ENCODE measurements around the gene TMPRSS13. TPM values are rescaled to one million over a fixed set of nuclear protein-coding genes. Genes with fewer than 3 reads are reported as not detected.

The TMPRSS13 gene
- total RNA-seq, 2 experiments from 2014 or later: 2.0 to 2.6 TPM

GRCh38 chr11:117901601-117902000 is 27.6 kb downstream of the TMPRSS13 start:
- Mint-ChIP-seq H3K27ac (no peak overlapping the region), H3K4me3 (no peak overlapping the region), H3K4me1 (ENCODE audit: low read depth) (no peaks in the 10 kb centered on the region), H3K27me3 (no peaks in the 10 kb centered on the region), H3K9me3 (no peaks in the 10 kb centered on the region), H3K36me3 (no peaks in the 10 kb centered on the region)
- no peak for DNase-seq
- CTCF ChIA-PET: interaction anchor here (0.7 to 2.4 kb wide), 3 partner anchors 45 to 152 kb away, joined by 3 to 7 read pairs (median 3); no protein-coding TSS in a partner anchor
- POLR2A ChIA-PET: no interaction called here
- intact Hi-C loops (cut with micrococcal nuclease): no loop called here

GRCh38 chr11:117900720-117901440 is 28.3 kb downstream of the TMPRSS13 start:
- intact Hi-C loops (cut with micrococcal nuclease): no loop called here
- ChIA-PET POLR2A (no interaction called here), CTCF (interaction anchor here (0.7 to 2.4 kb wide), 5 partner anchors 46 to 153 kb away, joined by 3 to 7 read pairs (median 4); no protein-coding TSS in a partner anchor)
- Mint-ChIP-seq H3K27ac (no peak overlapping the region), H3K27me3 (no peaks in the 10 kb centered on the region), H3K4me1 (ENCODE audit: low read depth) (no peaks in the 10 kb centered on the region), H3K9me3 (no peaks in the 10 kb centered on the region), H3K36me3 (no peaks in the 10 kb centered on the region), H3K4me3 (no peak overlapping the region)
- DNase-seq: no peak

GRCh38 chr11:117900121-117900648 is 29.0 kb downstream of the TMPRSS13 start:
- CTCF ChIA-PET: interaction anchor here (0.9 to 2.4 kb wide), 3 partner anchors 47 to 153 kb away, joined by 4 to 7 read pairs (median 5); no protein-coding TSS in a partner anchor
- H3K27ac Mint-ChIP-seq: no peak overlapping the region

DNA sequence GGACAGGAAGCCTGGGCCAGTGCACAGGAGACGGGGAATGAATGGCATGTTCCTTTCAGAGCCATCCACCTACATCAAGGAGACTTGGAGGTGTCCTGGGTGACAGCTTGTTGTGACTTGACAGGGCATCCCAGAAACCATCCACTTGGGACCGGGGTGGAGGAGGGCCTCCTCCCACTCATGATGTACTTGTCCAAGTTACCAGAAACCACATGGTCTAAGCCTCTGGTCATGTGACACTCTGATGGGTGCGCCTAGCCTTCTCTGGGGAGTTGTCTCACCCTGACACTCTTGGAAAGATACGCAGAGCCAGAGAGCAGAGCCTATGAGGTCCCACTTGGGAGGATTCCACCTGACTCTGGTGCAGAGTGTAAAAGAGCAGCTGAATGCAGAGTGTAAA is 31.1 kb downstream of the TMPRSS13 start:
- peaks cover 5% of the 10 kb centered on the region for H3K9me3 Mint-ChIP-seq
- no peak overlapping the region for H3K27ac Mint-ChIP-seq
- peaks cover 2% of the 10 kb centered on the region for H3K27me3 Mint-ChIP-seq
- POLR2A ChIA-PET: no interaction called here
- intact Hi-C loops (cut with micrococcal nuclease): no loop called here
- no peaks in the 10 kb centered on the region for H3K36me3 Mint-ChIP-seq
- H3K4me1 Mint-ChIP-seq (ENCODE audit: low read depth): no peaks in the 10 kb centered on the region
- DNase-seq: peak; percentile 3
- CTCF ChIA-PET: interaction anchor here (1.7 kb wide), 1 partner anchor 49 kb away, joined by 7 read pairs; no protein-coding TSS in a partner anchor
- no peak overlapping the region for H3K4me3 Mint-ChIP-seq

More at GRCh38 chr11:117900121-117900648, 29.0 kb downstream of the TMPRSS13 start:
- Mint-ChIP-seq H3K27me3 (no peaks in the 10 kb centered on the region), H3K4me3 (no peak overlapping the region), H3K4me1 (ENCODE audit: low read depth) (no peaks in the 10 kb centered on the region), H3K36me3 (no peaks in the 10 kb centered on the region), H3K9me3 (no peaks in the 10 kb centered on the region)
- no peak for DNase-seq
- POLR2A ChIA-PET: no interaction called here
- intact Hi-C loops (cut with micrococcal nuclease): no loop called here

DNA sequence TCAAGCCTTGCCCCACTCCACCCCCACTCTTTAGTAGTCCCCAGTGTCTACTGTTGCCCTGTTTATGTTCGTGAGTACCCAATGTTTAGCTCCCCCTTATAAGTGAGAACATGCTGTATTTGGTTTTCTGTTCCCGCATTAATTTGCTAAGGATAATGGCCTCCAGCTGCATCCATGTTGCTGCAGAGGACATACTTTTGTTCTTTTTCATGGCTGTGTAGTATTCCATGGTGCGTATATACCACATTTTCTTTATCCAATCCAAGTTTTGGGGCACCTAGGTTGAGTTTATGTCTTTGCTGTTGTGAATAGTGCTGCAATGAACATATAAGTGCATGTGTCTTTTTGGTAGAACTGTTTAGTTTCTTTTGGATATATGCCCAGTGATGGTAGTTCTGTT is 36.6 kb downstream of the TMPRSS13 start:
- H3K4me3 Mint-ChIP-seq: no peak overlapping the region
- POLR2A ChIA-PET: no interaction called here
- H3K9me3 Mint-ChIP-seq: peaks cover 14% of the 10 kb centered on the region
- H3K36me3 Mint-ChIP-seq: no peaks in the 10 kb centered on the region
- no peak for DNase-seq
- intact Hi-C loops (cut with micrococcal nuclease): no loop called here
- H3K27me3 Mint-ChIP-seq: peaks cover 2% of the 10 kb centered on the region
- no peak overlapping the region for H3K27ac Mint-ChIP-seq
- H3K4me1 Mint-ChIP-seq (ENCODE audit: low read depth): no peaks in the 10 kb centered on the region
- CTCF ChIA-PET: interaction anchor here (1.5 kb wide), 1 partner anchor 54 kb away, joined by 3 read pairs; no protein-coding TSS in a partner anchor

GRCh38 chr11:117891362-117891761 is 37.8 kb downstream of the TMPRSS13 start:
- Mint-ChIP-seq H3K9me3 (peaks cover 14% of the 10 kb centered on the region), H3K4me1 (ENCODE audit: low read depth) (no peaks in the 10 kb centered on the region), H3K4me3 (no peak overlapping the region), H3K27ac (no peak overlapping the region), H3K27me3 (peaks cover 2% of the 10 kb centered on the region), H3K36me3 (no peaks in the 10 kb centered on the region)
- intact Hi-C loops (cut with micrococcal nuclease): no loop called here
- CTCF ChIA-PET: interaction anchor here (0.8 kb wide), 2 partner anchors 15 to 47 kb away, joined by 3 read pairs; partner anchors contain the start of gene FXYD6
- DNase-seq: peak; percentile 4
- POLR2A ChIA-PET: no interaction called here

- Mint-ChIP-seq H3K4me1 (ENCODE audit: low read depth) (no peaks in the 10 kb centered on the region), H3K27ac (no peak overlapping the region), H3K4me3 (no peak overlapping the region), H3K27me3 (no peaks in the 10 kb centered on the region), H3K9me3 (peaks cover 10% of the 10 kb centered on the region), H3K36me3 (no peaks in the 10 kb centered on the region)
- DNase-seq: no peak
- ChIA-PET CTCF (no interaction called here), POLR2A (no interaction called here)
- intact Hi-C loops (cut with micrococcal nuclease): no loop called here
These were observed 41.0 kb downstream of the TMPRSS13 start for GRCh38 chr11:117888139-117888566.

DNA sequence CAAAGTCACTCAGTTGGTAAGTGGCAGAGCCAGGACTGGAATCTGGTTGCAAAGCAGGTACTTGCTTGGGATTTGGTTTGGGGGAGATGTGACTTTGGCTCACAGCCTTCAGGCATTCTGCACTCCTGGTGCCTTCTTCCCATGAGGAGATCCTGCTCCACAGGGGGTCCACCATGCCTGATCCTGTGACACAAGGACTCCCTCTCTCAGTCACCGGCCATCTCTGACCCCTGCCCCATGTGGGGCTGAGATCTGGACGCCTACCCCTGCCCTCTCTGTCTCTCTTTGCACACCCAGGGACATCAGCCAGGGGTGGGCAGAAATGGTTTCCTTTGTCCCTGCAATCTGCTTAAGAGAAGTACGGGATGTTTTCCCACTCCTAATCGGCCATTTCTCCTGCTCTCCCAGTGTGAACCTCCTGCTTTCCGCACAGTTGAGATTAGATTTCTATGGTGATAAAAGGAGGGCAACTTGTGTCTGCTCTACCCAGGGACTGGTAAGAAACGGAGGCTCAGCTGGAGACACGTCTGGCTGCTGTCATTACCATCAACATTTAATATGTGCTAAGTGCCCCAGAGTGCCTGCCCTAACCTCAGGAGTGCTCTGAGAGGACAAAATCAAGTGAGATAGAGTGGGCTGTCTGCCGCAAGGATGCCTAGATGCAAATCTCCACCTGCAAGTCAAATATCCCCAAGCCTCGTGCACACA is 41.6 kb downstream of the TMPRSS13 start:
- peaks cover 4% of the 10 kb centered on the region for H3K9me3 Mint-ChIP-seq
- ChIA-PET CTCF (no interaction called here), POLR2A (no interaction called here)
- H3K27me3 Mint-ChIP-seq: no peaks in the 10 kb centered on the region
- no peak for DNase-seq
- no peak overlapping the region for H3K27ac Mint-ChIP-seq
- intact Hi-C loops (cut with micrococcal nuclease): no loop called here
- H3K36me3 Mint-ChIP-seq: no peaks in the 10 kb centered on the region
- no peaks in the 10 kb centered on the region for H3K4me1 Mint-ChIP-seq (ENCODE audit: low read depth)
- H3K4me3 Mint-ChIP-seq: no peak overlapping the region

DNA sequence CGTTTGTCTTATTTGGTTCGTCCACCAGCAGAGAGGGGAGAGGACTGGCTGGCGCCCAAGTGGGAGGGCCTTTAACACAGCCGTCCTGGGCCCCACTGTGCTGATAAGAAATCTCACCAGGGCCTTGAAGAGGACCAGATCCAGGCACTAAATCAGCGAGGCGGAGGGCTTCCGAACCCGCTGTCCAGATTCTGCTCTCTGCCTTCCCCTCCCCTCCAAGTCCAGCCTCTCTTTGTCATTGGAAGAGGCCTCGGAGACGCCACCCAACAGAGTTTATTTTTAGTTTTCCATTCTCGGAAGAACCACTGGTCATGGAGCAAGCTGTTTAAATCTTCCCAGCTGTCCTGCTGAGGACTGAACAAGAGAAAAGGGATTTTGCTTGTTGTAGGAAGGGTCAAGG is 43.4 kb downstream of the TMPRSS13 start:
- ChIA-PET CTCF (interaction anchor here (1.6 kb wide), 1 partner anchor 61 kb away, joined by 7 read pairs; no protein-coding TSS in a partner anchor), POLR2A (no interaction called here)
- Mint-ChIP-seq H3K4me1 (ENCODE audit: low read depth) (no peaks in the 10 kb centered on the region), H3K27me3 (no peaks in the 10 kb centered on the region), H3K9me3 (peaks cover 3% of the 10 kb centered on the region), H3K36me3 (no peaks in the 10 kb centered on the region), H3K27ac (no peak overlapping the region), H3K4me3 (no peak overlapping the region)
- no peak for DNase-seq
- intact Hi-C loops (cut with micrococcal nuclease): no loop called here

DNA sequence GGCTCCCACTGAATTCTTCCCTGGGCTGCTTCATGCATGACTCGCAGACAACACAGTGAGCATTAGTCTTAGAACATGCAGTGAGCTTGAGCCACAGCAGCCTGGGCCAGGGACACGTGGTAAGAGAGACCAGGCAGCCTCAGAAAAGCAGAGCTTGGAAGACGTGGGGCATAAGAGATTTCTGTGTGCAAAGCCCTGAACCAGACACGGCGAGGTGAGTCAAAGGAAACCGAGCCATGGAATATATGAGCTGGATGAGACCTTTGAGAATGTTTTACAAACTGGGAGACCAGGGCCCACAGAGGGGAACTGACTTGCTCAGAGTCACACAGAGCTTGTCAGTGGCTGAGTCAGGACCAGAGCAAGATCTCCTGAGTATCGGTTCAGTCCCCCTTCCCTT is 44.2 kb downstream of the TMPRSS13 start:
- no peaks in the 10 kb centered on the region for H3K4me1 Mint-ChIP-seq (ENCODE audit: low read depth)
- H3K9me3 Mint-ChIP-seq: peaks cover 3% of the 10 kb centered on the region
- ChIA-PET CTCF (interaction anchor here (0.6 to 1.6 kb wide), 2 partner anchors 62 to 76 kb away, joined by 3 to 7 read pairs; no protein-coding TSS in a partner anchor), POLR2A (interaction anchor here (0.5 kb wide), 1 partner anchor 361 kb away, joined by 3 read pairs; no protein-coding TSS in a partner anchor)
- no peak overlapping the region for H3K4me3 Mint-ChIP-seq
- no peaks in the 10 kb centered on the region for H3K36me3 Mint-ChIP-seq
- DNase-seq: peak; percentile 41
- H3K27ac Mint-ChIP-seq: no peak overlapping the region
- intact Hi-C loops (cut with micrococcal nuclease): no loop called here
- H3K27me3 Mint-ChIP-seq: no peaks in the 10 kb centered on the region

GRCh38 chr11:117883063-117883462 is 46.1 kb downstream of the TMPRSS13 start:
- peaks cover 10% of the 10 kb centered on the region for H3K27me3 Mint-ChIP-seq
- no peaks in the 10 kb centered on the region for H3K36me3 Mint-ChIP-seq
- POLR2A ChIA-PET: no interaction called here
- H3K4me1 Mint-ChIP-seq (ENCODE audit: low read depth): no peaks in the 10 kb centered on the region
- H3K9me3 Mint-ChIP-seq: no peaks in the 10 kb centered on the region
- H3K27ac Mint-ChIP-seq: no peak overlapping the region
- DNase-seq: no peak
- CTCF ChIA-PET: interaction anchor here (1.5 kb wide), 1 partner anchor 40 kb away, joined by 3 read pairs; no protein-coding TSS in a partner anchor
- intact Hi-C loops (cut with micrococcal nuclease): no loop called here
- H3K4me3 Mint-ChIP-seq: no peak overlapping the region

GRCh38 chr11:117882311-117882905 is 46.8 kb downstream of the TMPRSS13 start:
- ChIA-PET CTCF (interaction anchor here (0.8 kb wide), 1 partner anchor 171 kb away, joined by 4 read pairs; no protein-coding TSS in a partner anchor), POLR2A (no interaction called here)
- intact Hi-C loops (cut with micrococcal nuclease): no loop called here
- no peaks in the 10 kb centered on the region for H3K9me3 Mint-ChIP-seq
- H3K4me1 Mint-ChIP-seq (ENCODE audit: low read depth): no peaks in the 10 kb centered on the region
- H3K27me3 Mint-ChIP-seq: peaks cover 13% of the 10 kb centered on the region
- no peak overlapping the region for H3K27ac Mint-ChIP-seq
- H3K4me3 Mint-ChIP-seq: no peak overlapping the region
- no peak for DNase-seq
- no peaks in the 10 kb centered on the region for H3K36me3 Mint-ChIP-seq

All from activated CD4-positive, alpha-beta memory T cell treated with anti-CD3 and anti-CD28 coated beads for 36 hours (primary cell).